ENCODE data around the gene DDIT4. TPM values are rescaled to one million over a fixed set of nuclear protein-coding genes. Genes with fewer than 3 reads are reported as not detected.
"Not testable (repeated sequence)": the region's sequence is repeated elsewhere in the genome, so short reads cannot be mapped to it uniquely, and the experiment has no call there.

The DDIT4 gene
- 84.5 and 94.2 TPM in 2 replicates for total RNA-seq (2014; rRNA removed; shearing (Covaris generic))

- peak; percentile 99 for DNase-seq
- Histone ChIP-seq H3K9me3 (replicated peaks) (no peaks in the 10 kb centered on the region), H3K4me1 (peaks cover 20% of the 10 kb centered on the region), H3K27ac (peak within 1 kb of the TSS; percentile 78), H3K36me3 (peaks cover 5% of the 10 kb centered on the region; the same call in 1 of the 2 replicates), H3K4me3 (peak within 1 kb of the TSS; percentile 78), H3K27me3 (no peaks in the 10 kb centered on the region)
Observed at GRCh38 chr10:72273410-72274212, at the start of gene DDIT4. TSS of gene DDIT4 (plus strand) at chr10:72273924. CDS start at chr10:72274217, 293 bp downstream.

GRCh38 chr10:72224191-72224590 lies 49.5 kb upstream of the DDIT4 start:
- not testable (repeated sequence) for H3K4me1 ChIP-seq; DNase-seq; H3K4me3 ChIP-seq; H3K9me3 ChIP-seq (replicated peaks); H3K27me3 ChIP-seq; H3K27ac ChIP-seq
- peaks cover 11% of the 10 kb centered on the region for H3K36me3 ChIP-seq

GRCh38 chr10:72226418-72227027 lies 47.2 kb upstream of the DDIT4 start:
- Histone ChIP-seq H3K27ac (no peak overlapping the region), H3K9me3 (replicated peaks) (no peaks in the 10 kb centered on the region), H3K4me1 (0 out of 2 replicates have a peak, but pooled peaks cover 3% of the 10 kb centered on the region), H3K27me3 (no peaks in the 10 kb centered on the region), H3K36me3 (peaks cover 15% of the 10 kb centered on the region), H3K4me3 (no peak overlapping the region)
- DNase-seq: no peak

GRCh38 chr10:72227826-72228225 lies 45.9 kb upstream of the DDIT4 start:
- no peaks in the 10 kb centered on the region for H3K9me3 ChIP-seq (replicated peaks)
- 0 out of 2 replicates have a peak, but pooled peaks cover 3% of the 10 kb centered on the region for H3K4me1 ChIP-seq
- no peak overlapping the region for H3K4me3 ChIP-seq
- H3K36me3 ChIP-seq: peaks cover 16% of the 10 kb centered on the region
- no peak for DNase-seq
- no peaks in the 10 kb centered on the region for H3K27me3 ChIP-seq
- H3K27ac ChIP-seq: no peak overlapping the region

- Histone ChIP-seq H3K27ac (no peak overlapping the region), H3K4me3 (no peak overlapping the region), H3K9me3 (replicated peaks) (no peaks in the 10 kb centered on the region), H3K36me3 (peaks cover 19% of the 10 kb centered on the region), H3K27me3 (no peaks in the 10 kb centered on the region), H3K4me1 (0 out of 2 replicates have a peak, but pooled peaks cover 3% of the 10 kb centered on the region)
- DNase-seq: no peak
Observed at GRCh38 chr10:72228318-72228751, 45.4 kb upstream of the DDIT4 start.

GRCh38 chr10:72229261-72230251 lies 44.2 kb upstream of the DDIT4 start:
- no peak for DNase-seq

GRCh38 chr10:72233621-72234020 lies 40.1 kb upstream of the DDIT4 start:
- Histone ChIP-seq H3K4me1 (0 out of 2 replicates have a peak, but pooled peaks cover 3% of the 10 kb centered on the region), H3K4me3 (no peak overlapping the region), H3K9me3 (replicated peaks) (no peaks in the 10 kb centered on the region), H3K36me3 (peaks cover 25% of the 10 kb centered on the region), H3K27me3 (no peaks in the 10 kb centered on the region), H3K27ac (no peak overlapping the region)
- DNase-seq: no peak

More at GRCh38 chr10:72229261-72230251, 44.2 kb upstream of the DDIT4 start:
- H3K4me1 ChIP-seq: 0 out of 2 replicates have a peak, but pooled peaks cover 3% of the 10 kb centered on the region
- H3K27ac ChIP-seq: no peak overlapping the region
- no peak overlapping the region for H3K4me3 ChIP-seq
- H3K9me3 ChIP-seq (replicated peaks): no peaks in the 10 kb centered on the region
- H3K27me3 ChIP-seq: no peaks in the 10 kb centered on the region
- peaks cover 21% of the 10 kb centered on the region for H3K36me3 ChIP-seq

- Histone ChIP-seq H3K4me1 (no peaks in the 10 kb centered on the region), H3K27me3 (no peaks in the 10 kb centered on the region), H3K27ac (no peak overlapping the region), H3K36me3 (peaks cover 25% of the 10 kb centered on the region), H3K4me3 (no peak overlapping the region), H3K9me3 (replicated peaks) (no peaks in the 10 kb centered on the region)
- no peak for DNase-seq
Observed at GRCh38 chr10:72234560-72235095, 39.1 kb upstream of the DDIT4 start.

- Histone ChIP-seq H3K4me1 (no peaks in the 10 kb centered on the region), H3K36me3 (peaks cover 19% of the 10 kb centered on the region), H3K4me3 (no peak overlapping the region), H3K27me3 (no peaks in the 10 kb centered on the region), H3K27ac (no peak overlapping the region), H3K9me3 (replicated peaks) (no peaks in the 10 kb centered on the region)
- DNase-seq: no peak
Observed at GRCh38 chr10:72235544-72236279, 38.0 kb upstream of the DDIT4 start.

- H3K4me1 ChIP-seq: peaks cover 3% of the 10 kb centered on the region; the same call in 1 of the 2 replicates
- H3K9me3 ChIP-seq (replicated peaks): no peaks in the 10 kb centered on the region
- H3K27me3 ChIP-seq: no peaks in the 10 kb centered on the region
- no peak overlapping the region for H3K4me3 ChIP-seq
- H3K27ac ChIP-seq: no peak overlapping the region
- peaks cover 11% of the 10 kb centered on the region for H3K36me3 ChIP-seq
- DNase-seq: no peak
Observed at GRCh38 chr10:72238392-72239175, 35.1 kb upstream of the DDIT4 start.

GRCh38 chr10:72239409-72239808 lies 34.3 kb upstream of the DDIT4 start:
- Histone ChIP-seq H3K36me3 (peaks cover 9% of the 10 kb centered on the region), H3K4me1 (peaks cover 5% of the 10 kb centered on the region; the same call in 1 of the 2 replicates), H3K27ac (no peak overlapping the region), H3K9me3 (replicated peaks) (no peaks in the 10 kb centered on the region), H3K4me3 (no peak overlapping the region), H3K27me3 (no peaks in the 10 kb centered on the region)
- DNase-seq: no peak

GRCh38 chr10:72240371-72240770 lies 33.4 kb upstream of the DDIT4 start:
- H3K4me1 ChIP-seq: peaks cover 10% of the 10 kb centered on the region; the same call in 1 of the 2 replicates
- H3K36me3 ChIP-seq: peaks cover 3% of the 10 kb centered on the region; the same call in 1 of the 2 replicates
- no peak overlapping the region for H3K27ac ChIP-seq
- no peak overlapping the region for H3K4me3 ChIP-seq
- H3K27me3 ChIP-seq: no peaks in the 10 kb centered on the region
- no peaks in the 10 kb centered on the region for H3K9me3 ChIP-seq (replicated peaks)
- DNase-seq: no peak
